Fibroblast of the aortic adventitia (primary cell): ENCODE measurements around the gene THBS1. TPM values are rescaled to one million over a fixed set of nuclear protein-coding genes. Genes with fewer than 3 reads are reported as not detected.
A peak's percentile ranks its signal among the peaks of the same experiment; 100 is the strongest.

Experiments
- DNase-seq: peaks from one replicate; pipeline ENCODE4 v3.0.0-alpha.2; 2010; ENCODE audit warnings: low read depth
- H3K4me3 ChIP-seq: 2 replicates; pipeline ENCODE4 v1.5.1; 2011; ENCODE audit warnings: low read depth, mild to moderate bottlenecking, control low read depth, low read length, moderate library complexity
- total RNA-seq: library from RNA; depleted of rRNA; stranded (reverse); fragments of >200 nt; gene quantifications from 2 replicates; pipeline ENCODE4 v1.2.3, GENCODE V29; 2012; ENCODE audit warnings: low replicate concordance
- TF ChIP-seq, protein P1 (sequence below): IDR thresholded peaks from 2 replicates; pipeline ENCODE4 v1.5.1; 2011; ENCODE audit warnings: mild to moderate bottlenecking, low read length, control low read depth, inconsistent platforms; ENCODE audit not compliant: insufficient read depth

THBS1 gene
- total RNA-seq, 1 donor = 141 TPM

DNA sequence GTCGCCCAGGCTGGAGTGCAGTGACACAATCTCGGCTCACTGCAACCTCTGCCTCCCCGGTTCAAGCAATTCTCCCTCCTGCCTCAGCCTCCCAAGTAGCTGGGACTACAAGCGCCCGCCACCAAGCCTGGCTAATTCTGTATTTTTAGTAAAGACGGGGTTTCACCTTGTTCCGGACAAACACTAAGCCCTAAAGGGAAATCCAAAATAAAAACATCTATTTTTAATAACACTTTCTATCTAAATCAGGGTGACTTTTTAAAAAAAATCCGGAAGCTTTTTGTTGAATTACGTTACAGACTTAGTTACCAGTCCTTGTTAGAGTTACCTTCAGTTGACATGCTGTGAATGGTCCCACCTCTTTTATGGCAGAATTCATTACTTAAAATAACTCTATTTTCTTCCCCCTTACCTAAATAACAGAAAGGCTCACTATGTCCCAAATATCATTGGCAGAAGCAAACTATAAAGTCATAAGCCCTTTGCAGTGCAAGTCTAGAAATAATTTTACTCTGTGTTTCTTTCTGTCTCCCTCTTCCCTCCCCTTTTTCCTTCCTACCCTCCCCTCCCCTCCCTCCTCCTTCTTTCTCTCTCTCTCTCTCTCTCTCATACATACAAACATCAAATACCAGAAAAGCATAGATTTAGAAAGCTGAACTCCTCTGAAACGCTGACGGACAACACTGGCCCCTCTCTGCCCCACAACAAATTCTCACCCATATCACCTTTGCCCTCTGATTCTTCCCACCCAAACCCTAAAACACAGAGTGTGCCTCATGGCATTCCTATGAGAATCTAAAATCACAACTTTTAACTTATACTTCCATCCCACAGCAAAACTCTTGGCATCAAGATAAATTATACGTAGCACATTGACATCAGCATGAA lies 18.3 kb downstream of the THBS1 start:
- peak; percentile 50 for DNase-seq
- H3K4me3 ChIP-seq = no peak overlapping the region
- TF ChIP-seq, protein P1, sequence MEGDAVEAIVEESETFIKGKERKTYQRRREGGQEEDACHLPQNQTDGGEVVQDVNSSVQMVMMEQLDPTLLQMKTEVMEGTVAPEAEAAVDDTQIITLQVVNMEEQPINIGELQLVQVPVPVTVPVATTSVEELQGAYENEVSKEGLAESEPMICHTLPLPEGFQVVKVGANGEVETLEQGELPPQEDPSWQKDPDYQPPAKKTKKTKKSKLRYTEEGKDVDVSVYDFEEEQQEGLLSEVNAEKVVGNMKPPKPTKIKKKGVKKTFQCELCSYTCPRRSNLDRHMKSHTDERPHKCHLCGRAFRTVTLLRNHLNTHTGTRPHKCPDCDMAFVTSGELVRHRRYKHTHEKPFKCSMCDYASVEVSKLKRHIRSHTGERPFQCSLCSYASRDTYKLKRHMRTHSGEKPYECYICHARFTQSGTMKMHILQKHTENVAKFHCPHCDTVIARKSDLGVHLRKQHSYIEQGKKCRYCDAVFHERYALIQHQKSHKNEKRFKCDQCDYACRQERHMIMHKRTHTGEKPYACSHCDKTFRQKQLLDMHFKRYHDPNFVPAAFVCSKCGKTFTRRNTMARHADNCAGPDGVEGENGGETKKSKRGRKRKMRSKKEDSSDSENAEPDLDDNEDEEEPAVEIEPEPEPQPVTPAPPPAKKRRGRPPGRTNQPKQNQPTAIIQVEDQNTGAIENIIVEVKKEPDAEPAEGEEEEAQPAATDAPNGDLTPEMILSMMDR = no peak

DNA sequence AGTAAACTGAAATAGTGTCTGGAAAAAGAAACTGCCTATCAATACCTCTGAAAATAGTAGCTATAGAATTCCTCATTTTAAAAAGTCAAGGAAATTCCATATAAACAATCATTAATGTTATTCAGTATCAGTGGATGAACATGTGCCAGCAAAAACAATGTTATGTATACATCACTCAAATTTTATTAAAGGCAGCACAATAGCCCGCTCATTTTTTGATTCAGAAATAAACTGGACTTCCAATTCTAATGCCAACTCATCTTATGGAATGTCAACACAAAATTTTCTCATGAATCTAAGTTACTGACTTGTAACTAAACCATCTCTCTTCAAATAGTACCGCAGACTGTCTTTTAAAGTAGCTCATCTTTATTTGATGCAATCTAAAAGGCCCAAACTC lies 19.0 kb downstream of the THBS1 start:
- DNase-seq = peak; percentile 22
- no peak overlapping the region for H3K4me3 ChIP-seq
- TF ChIP-seq, protein P1 = no peak

DNA sequence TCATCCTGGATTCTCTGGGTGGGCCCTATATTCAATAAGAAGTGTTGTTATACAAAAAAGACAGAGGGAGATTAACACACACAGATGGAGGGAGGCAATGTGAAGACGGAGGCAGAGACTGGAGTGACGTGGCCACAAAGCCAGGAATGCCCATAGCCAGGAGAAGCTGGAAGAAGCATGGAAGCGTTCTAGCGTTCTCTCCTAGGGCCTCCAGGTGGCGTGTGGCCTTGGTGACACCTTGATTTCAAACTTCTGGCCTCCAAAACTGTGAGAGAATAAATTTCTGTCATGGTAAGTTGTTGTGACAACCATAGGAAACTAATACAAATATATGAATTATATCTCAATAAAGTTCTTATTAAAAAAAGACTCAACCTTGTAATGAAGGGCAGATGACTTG lies 21.3 kb downstream of the THBS1 start:
- TF ChIP-seq, protein P1 = peak; percentile 28
- DNase-seq = no peak

DNA sequence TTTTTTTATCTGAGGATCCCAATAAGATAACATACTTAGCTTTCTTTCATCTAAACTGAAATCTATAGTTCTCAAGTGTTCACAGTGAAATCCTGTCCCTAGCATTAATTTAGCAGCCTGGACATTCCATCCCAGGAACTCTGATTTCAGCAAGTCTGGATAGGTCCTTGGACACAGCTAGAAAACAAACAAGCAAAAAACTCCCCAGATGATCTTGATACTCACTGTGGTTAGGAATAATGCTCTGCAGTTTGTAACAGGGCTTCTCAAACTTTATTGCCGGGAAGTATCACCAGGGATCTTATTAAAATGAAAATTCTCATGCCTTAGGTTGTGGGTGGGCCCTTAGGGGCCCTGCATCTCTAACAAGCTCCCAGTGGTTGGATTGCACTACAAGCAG lies 24.3 kb downstream of the THBS1 start:
- H3K4me3 ChIP-seq = no peak overlapping the region
- no peak for DNase-seq
- TF ChIP-seq, protein P1 = no peak

More for the DNA sequence above, 21.3 kb downstream of the THBS1 start:
- H3K4me3 ChIP-seq = no peak overlapping the region

DNA sequence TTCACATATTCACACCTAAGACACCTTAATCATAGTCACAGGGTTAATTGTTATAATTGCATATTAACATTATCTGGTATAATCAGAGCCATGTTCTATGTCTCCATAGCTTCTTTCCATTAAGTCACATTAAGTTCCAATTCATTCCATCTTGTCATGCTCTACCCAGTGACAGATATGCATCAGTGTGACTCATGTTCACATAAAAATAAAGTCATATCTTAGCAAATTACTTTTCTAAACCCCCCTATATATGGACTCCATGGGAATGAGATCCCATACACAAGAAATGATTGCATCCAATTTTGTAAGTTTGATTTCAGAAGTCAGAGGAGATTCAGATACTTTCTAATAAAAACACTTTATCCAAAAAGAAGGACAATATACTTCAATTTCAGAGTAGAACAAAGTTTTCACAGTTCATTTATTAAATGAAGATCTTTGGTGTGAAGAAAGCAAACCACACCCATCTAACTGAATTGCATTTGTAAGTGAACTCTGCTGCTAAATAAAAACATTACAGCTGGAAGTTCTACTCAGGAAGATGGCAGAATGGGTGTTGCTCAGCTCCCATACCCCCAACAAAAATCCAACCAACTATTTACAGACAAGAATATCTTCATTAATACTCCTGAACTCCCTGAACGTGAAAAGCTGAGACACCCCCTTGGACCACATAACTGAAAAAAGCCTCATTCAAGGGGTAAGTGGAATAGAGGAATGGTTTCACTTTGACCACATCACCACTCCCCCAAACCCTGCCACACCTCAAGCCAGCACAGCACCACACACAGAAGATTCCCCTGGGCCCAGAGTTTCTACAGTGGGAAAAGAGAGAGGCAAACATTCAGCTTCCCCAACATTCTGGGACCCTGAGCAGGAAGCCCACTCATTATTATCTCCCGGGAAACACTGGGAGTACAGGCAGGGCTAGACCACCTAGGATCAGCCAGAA lies 27.6 kb downstream of the THBS1 start:
- no peak overlapping the region for H3K4me3 ChIP-seq
- no peak for DNase-seq
- TF ChIP-seq, protein P1 = no peak

DNA sequence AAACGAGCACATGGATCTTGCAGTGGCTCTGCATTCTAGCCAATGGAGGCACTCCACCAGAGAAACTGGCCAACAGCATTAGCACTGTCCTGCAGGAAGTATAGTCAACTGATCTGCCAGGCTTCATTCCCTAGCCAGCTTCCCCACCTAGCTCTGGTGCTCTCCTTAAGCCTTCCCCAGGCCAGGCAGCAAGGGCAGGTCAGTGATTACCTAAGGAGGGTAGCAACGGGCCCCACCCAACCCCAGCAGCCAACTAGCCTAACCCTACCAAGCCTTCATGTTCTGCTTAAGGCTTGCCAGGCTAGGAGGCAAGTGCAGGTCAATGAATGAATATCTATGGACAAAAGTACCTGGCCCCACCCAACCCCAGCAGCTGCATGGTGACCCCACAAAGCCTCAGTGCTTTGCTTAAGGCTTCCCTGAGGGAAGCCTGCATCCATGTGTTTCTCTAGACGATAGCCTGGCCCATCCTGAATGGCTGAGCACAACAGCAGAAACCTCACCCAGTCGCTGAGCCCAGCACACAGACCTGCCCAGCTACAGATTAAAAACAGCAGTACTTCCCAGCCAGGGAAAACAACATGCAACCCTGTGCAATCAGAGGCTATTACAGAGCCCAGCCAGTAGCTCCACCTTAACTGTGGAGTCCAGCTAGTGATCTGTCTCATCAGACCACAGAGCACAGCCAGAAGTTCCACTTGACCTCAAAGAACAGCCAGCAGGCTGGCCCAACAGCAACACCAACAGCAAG lies 28.5 kb downstream of the THBS1 start:
- peak; percentile 29 for DNase-seq
- TF ChIP-seq, protein P1 = no peak
- H3K4me3 ChIP-seq = no peak overlapping the region
